ENCODE measurements around the gene ZNF107. TPM values are rescaled to one million over a fixed set of nuclear protein-coding genes. Genes with fewer than 3 reads are reported as not detected.

Gene ZNF107
- total RNA-seq, 1 donor from 2014 or later = 5.9 TPM

GRCh38 chr7:64755865-64756264 is 89.9 kb downstream of the ZNF107 start:
- TF ChIP-seq CTCF (conservative IDR thresholded peaks at IDR 0.05; ENCODE audit: low read depth, low read length) = no peak
- no peak overlapping the region for H3K4me3 ChIP-seq (ENCODE audit: low read depth, low read length)
- no peak for DNase-seq (ENCODE audit: low read depth)

GRCh38 chr7:64758151-64758550 is 92.2 kb downstream of the ZNF107 start:
- no peak for TF ChIP-seq CTCF (conservative IDR thresholded peaks at IDR 0.05; ENCODE audit: low read depth, low read length)
- DNase-seq (ENCODE audit: low read depth) = no peak
- H3K4me3 ChIP-seq (ENCODE audit: low read depth, low read length) = no peak overlapping the region

Other genes starting within 250 kb of the ZNF107 start
- gene ZNF680, start 103.1 kb upstream of the ZNF107 start, total RNA-seq = 8.1 and 13.1 TPM in 2 replicates
- gene ZNF138, start 128.3 kb downstream of the ZNF107 start, total RNA-seq = 6.6 and 7.7 TPM in 2 replicates
- 6.3 and 9.8 TPM in 2 replicates for gene ZNF273, start 237.1 kb downstream of the ZNF107 start, total RNA-seq

Measured in epithelial cell of proximal tubule (primary cell).